GM21515 (cell line): Measurements from ENCODE around the gene OSBPL3.
"Not testable (repeated sequence)": the region's sequence is repeated elsewhere in the genome, so short reads cannot be mapped to it uniquely, and the experiment has no call there.

ENCODE experiments used
- ATAC-seq: cut with Tn5 transposase; IDR thresholded peaks from one replicate; pipeline ENCODE4 v1.9.1; 2021; ENCODE audit not compliant: unreplicated experiment

Gene OSBPL3

DNA sequence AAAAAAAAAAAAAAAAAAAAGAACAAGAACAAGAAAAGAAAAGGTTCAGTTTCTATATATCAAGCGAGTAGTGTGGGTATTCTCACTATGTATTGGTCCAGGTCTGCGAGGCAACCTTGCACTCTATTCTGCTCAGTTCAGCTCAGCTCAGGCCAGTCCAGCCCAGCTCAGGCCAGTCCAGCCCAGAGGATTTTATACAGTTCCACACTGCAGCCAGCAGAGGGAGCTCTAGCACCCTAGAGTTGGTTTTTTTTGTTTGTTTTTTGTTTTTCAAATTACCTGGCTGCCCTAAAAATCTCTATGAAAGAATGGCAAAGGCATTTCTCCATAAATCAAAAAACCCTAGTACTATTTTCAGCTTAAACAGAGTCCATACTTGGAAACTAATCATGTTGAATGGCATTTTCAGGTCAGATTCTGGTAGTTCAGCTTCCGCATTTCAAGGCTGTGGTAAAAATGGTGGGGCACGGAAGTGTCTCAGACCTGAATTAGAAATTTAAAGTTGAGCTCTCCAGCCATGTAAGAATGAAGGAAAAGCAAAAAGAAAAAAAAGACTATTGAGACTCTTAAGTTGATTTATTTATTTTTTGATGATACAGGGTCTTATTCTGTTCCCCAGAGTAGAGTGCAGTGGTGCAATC lies 167.6 kb downstream of the OSBPL3 start:
- no peak for ATAC-seq

DNA sequence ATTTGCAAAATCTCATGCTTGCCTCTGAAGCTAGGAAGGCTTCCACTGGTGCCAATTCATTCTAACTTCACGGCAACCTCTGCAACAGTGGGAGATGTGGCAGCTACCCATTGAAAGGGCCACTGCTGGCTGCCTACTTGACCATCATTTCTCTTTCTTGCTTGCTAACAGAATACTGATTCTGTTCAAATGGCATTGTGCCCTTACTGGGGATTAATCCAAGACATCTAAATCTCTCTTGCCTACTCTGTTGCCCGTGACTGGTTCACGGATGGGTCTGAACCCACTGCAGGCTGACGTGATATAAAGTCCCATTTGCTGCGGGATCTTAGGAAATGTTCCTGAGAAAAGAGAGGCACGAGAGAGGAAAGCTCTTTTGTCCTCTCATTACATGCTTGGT lies 171.5 kb downstream of the OSBPL3 start:
- ATAC-seq: no peak

DNA sequence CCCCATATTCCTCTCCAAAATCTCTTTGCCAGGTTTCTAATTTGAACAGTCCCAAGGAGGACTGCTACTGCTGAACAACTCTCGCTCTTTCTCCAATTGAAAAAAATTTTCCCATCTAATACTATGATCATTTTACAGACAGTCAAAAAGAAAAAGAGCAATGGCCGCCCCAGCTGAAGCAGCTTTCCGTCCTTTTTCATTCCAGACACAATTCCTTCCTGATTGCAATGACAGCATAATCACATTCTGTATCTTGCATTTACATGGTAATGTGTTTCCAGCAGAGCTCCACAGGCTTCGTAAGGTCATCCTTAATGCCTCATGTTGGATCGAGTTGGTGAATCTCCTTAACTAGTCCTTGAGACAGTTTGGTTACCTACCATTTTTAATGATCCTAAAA lies 177.7 kb downstream of the OSBPL3 start:
- no peak for ATAC-seq

DNA sequence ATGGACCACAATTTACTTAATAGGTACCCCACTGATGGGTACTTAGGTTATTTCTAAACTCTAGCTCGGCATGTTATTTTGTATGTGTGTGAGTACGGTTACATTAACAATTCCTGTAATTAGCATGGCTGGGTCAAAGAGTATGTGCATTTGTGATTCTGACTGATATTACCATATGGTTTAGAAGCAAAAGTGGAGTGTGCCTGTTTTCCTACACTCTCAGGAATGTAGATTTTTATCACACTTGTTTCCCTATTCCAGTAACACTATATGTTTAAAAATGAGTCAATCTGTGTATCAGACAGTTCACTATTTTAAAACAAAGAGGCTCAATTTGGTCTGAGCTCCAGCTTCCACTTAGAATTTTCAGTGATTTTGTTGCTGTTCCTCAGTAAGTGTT lies 178.1 kb downstream of the OSBPL3 start:
- ATAC-seq: no peak

DNA sequence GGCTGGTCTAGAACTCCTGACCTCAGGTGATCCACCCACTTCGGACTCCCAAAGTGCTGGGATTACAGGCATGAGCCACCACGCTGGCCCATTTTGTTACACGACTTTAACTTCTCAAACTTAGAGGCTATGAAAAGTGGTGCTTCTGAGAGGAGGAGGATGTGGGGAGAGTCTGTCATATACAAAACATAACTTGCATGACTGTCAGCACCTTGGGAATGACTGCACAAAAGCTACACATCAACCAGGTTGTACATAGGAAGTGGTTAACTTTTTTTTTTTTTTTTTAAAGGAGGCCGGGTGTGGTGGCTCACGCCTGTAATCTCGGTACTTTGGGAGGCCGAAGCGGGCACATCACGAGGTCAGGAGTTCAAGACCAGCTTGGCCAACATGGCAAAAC lies 179.3 kb downstream of the OSBPL3 start:
- no peak for ATAC-seq

DNA sequence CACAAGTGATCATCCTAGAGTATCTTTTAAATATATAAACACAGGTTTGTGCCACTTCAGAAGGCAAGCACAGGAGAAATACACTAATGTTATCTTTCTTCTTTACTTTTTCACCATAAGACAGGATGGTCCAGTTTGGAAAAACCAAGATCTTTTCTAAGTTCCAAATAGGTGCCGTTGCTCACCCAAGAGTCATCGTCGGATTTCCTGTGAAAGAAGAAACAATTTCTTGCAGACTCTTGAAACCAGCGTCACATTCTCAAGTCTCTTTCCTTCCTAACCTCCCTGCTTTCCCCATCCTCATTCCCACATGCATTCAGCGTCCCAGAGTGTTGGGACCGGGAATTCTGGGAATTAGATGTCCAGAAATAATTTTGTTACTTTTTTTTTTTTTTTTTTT lies 179.9 kb downstream of the OSBPL3 start:
- no peak for ATAC-seq

DNA sequence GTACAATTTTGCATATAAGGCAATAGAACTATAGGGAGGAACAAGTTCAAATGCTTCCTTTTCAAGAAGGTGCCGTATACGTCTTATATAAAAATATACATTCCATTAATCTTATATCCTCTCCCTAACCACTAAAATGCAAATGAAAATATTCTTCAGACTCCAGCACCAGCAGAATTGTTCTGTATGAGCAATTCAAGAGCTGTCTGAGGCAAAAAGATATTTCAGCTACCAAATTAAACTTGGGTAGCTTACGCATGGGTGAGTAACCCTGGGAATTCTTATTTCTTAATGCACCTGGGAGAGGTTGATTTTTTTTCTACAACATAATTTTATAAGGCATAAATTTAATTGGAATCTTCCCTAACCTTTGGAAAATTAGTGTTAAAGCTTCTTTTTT lies 180.5 kb downstream of the OSBPL3 start:
- ATAC-seq: no peak

DNA sequence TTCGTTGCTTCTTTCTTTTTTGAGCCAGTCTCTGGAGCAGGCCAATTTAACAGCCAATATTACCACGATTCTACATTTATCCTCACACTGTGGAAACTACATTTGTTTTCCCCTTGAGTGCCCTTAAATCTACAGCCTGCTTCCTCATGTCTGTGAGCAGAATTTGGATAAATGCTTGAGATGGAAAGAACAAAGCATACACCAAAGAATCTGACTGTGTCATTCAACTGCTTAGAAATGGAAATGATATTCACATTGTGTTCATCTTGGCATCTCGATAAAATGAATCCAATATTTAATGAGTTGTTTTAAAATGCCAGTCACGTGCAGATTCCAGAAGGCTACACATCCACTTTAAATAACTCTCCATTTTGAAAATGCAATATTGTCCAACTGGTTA lies 181.7 kb downstream of the OSBPL3 start:
- ATAC-seq: no peak

DNA sequence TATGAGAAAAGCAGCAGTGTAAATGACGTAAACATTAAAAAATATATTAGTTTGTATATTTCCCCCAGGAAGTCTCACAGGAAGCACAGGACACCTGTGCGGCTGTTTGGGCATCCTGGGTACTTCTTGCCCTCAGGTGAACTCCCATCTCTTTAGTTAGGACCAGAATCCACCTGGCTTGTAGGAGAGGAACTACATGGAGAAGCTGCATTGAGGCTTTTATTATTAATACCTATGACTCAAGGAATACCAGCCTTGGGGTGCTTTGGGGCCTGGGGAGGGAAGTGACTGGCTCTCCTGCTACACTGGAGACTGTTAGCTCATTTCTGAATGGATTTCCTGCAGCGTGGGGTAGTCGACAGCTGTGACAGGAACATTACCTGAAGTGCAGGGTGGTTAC lies 182.7 kb downstream of the OSBPL3 start:
- no peak for ATAC-seq

DNA sequence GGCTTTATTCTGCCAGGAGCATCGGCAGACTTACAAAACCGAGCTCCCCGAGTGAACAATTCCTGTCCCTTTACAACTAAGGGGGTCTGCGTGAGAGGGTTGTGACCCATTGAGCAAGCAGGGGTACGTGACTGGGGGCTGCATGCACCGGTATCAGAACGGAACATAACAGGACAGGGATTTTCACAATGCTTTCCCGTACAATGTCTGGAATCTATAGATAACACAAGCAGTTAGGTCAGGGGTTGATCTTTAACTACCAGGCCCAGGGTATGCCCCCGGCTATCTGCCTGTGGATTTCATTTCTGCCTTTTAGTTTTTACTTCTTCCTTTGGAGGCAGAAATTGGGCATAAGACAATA lies 184.6 kb downstream of the OSBPL3 start:
- ATAC-seq: no peak

DNA sequence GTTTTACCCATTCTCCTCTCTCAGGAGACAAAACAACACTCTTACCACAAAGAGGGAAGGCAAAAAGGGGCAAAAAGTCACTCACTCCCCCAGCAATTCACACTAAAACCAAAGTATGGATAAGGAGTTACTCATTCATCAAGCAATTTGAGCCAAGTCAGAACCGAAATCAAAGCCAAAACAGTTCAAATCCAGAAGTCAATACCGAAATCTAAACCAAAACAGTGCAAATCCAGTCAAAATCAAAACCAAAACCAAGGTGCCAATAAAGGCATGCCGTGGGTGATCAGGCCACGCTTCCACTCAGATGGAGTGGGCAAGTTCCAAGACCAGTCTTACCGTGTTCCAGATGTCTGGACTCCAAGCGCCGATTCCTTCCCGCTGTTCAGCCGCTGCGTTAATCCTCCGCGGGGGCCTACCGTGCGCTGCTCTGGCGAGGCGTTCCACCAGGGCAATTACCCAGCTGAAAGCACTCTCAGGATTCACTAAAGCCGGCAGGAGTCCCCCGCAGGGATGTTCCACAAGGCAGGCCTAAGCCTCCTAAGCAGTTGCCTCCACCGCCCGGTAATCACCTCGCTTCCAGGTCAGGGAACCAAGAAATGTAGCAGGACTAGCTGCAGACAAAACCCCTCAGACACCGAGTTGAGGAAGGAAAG lies 185.1 kb downstream of the OSBPL3 start:
- ATAC-seq: not testable (repeated sequence)

DNA sequence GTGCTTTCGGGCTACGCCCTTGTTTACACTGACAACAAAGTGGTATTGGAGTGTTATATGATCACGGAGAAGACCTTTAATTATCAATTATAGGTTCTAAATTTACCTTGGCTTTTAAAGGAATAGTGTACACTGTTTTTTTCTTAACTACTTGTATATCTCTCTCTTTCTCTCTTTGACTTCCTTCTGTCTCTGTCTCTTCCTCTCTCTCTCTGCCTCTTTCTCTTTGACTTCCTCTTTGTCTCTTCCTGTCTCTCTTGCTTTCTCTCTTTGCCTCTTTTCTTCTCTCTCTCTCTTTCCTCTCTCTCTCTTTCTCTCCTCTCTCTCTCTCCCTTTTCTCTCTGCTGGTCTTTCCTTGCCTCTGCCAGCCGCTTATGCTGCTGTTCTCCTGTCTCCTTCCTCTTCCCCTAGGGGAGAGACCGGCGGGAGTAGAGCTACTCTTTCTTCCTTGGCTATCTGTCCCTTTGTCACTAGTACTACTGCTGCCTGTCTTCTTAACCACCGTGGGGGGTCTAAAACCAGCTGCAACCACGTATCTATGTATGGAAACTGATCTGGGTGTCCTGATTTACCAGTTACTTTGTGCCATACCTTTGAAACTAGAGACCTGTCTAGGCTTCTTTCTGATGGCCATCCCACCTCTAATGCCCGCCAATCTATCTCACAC lies 185.9 kb downstream of the OSBPL3 start:
- ATAC-seq: no peak

DNA sequence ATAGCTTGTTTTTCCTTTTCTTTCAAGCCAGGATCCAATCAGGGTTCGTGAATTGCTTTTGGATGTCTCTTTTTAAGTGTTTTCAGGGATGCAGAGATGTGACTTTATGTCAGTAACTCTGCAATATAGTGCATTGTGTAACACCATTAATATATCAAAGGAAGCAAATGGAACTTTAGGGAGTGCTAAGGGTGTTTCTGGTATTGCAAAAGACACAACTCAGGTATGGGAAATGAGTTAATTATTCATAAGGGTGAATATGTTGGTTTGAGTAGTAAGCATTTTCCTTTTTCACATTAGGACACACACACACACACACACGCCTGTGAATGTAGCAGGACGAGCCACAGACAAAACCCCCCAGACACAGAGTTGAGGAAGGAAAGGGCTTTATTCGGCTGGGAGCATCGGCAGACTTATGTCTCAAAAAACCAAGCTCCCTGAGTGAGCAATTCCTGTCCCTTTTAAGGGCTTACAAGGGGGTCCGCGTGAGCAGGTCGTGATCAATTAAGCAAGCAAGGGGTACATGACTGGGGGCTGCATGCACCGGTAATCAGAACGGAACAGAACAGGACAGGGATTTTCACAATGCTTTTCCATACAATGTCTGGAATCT lies 190.9 kb downstream of the OSBPL3 start:
- no peak for ATAC-seq

DNA sequence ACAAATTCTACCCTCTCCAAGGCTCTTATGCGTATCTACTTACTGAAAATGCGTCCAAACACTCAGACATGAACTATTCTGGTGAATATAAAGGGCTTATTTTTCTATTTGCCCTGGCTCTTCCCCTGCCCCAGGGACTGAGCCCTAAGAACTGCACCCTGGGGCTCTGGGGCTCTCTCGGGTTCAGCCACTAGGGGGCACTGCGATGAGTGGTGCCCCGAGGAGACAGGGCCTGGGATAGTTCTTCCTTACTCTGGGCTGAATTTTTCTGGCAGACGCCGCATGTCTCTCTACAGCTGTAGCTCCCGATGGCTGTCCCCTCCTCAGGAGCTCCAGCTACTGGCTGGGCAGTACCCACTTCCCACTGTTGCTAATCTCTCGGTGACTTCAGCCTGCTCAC lies 191.9 kb downstream of the OSBPL3 start:
- ATAC-seq: no peak

DNA sequence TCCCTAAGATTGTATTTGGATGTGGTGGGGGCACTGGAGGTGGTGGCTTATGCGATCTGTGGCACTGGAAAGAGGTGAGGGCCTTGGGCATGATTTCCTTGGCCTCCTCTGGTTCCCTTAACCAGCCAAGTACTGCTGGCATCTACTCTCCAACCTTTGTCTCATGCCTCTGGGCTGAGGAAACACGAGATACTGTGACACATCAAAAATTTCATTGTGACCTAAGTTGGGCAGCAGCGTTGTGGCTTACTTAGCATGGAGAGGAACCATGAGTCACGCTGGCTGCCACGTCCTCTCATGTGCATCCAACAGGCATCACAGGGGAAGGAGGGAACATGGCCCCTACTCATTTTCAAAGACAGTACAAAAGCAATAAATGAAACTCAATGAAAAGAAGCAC lies 193.0 kb downstream of the OSBPL3 start:
- no peak for ATAC-seq

DNA sequence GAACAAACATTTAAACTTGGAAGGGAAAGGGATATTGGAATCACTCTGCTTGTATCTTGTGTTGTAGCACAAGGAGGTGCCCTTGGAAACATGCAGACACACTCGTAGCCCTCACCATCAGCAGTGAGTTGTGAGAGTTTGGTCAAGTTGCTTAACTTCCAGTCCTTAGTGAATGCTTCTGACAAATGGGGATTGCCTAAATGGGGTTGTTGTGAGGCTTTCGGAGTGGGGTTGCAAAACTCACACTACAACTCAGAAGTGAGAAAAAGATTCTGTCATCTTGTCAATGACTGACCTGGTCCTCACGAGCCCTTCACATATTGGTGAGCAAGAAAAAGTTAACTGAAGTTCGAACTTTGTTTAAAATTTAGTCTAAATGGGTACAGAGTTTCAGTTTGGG lies 193.7 kb downstream of the OSBPL3 start:
- ATAC-seq: no peak

DNA sequence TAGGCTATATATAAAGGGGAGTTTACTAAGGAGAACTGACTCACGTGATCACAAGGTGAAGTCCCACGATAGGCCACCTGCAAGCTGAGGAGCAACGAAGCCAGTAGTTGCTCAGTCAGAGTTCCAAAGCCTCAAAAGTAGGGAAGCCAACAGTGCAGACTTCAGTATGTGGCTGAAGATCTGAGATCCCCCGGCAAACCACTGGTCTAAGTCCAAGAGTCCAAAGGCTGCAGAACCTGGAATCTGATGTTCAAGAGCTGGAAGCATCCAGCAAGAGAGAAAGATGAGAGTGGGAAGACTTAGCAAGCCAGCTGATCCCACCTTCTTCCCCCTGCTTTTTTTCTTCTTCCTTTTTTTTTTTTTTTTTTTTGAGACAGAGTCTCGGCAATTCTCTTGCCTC lies 195.7 kb downstream of the OSBPL3 start:
- ATAC-seq: no peak

DNA sequence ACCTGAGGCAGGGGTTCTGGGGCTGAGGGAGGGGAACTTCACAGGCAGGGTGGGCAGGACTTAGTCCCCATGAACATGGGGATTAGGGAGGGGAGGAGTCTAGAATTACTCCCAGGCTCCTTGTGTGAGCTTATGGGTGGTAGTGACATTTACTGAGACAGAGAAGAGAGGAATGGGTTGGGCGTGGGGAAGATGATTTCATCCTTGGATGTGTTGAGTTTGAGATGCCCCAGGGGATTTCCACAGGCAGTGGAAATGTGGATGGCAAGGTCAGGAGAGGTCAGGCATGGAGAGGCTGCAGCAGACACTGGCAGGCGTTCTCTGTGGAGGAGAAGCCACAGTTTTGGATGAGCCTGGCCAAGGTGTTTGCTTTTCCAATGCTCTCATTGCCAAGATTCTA lies 196.3 kb downstream of the OSBPL3 start:
- no peak for ATAC-seq

DNA sequence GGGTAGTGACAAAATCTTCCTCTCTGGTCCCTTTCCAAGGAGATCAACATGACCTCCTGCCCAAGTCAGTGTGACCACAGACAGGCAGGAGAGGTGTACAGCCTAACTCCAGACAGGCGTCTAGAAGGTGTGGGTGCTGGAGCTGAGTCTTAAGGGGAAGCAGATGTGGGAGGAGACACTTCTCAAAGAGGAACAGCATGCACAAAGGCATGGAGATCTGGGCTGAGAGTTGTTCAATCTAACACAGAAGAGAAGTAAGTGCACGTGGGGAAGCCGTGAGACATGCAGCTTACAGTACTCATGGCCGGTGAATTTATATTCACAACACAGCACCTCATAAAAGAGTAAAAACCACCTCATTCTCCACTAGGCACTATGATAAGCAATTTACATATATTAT lies 198.9 kb downstream of the OSBPL3 start:
- no peak for ATAC-seq

DNA sequence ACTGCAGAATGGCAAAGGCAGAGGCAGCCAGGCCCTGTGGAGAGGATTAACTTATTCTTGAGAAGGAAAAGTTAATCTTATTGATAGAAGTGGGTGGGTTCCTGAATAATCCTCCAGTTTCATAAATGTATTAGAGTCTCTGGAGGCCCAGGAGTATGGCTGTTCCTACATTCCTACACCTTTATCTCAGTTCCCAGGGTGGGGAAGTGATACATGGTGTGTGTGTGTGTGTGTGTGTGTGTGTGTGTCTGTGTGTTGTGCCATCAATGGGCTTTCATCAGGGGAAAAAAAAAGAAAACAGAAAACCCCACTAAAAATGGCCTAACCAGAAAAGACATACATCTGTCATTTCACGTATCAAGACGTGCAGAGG lies 200.7 kb downstream of the OSBPL3 start:
- no peak for ATAC-seq

DNA sequence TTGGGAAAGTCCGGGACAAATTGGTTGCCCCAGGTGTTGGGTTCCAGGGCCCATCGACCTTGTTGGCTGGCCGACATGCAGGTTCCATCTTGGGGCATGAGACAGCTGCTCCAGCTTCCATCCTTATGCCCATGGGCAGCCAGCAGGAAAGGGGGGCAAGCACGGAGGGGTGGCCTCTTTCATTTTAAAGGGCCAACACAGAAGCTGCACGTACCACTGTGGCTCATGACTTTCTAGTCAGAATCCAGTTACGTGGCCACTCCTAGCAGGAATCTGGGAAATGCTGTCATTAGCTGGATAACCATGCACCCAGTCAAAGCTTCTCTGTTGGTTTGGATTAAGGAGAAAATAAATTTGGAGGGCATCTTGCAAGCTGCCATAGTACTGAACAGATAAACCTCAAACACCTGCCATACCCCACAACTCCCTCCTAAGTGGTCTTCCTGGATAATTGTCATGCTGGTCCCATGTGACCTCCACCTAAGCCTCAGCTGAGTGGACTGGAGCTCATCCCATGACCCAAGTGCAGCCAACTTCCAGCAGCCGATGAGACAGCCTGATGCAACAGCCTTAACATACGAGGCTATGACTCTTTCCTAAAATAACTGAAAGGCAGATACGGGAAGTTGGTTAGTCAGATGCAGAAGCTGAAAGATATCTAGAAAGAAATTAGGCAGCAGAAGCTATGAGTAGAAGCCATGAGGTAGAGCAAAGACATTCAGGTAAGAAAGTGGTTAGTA lies 201.3 kb downstream of the OSBPL3 start:
- ATAC-seq: peak; percentile 47

DNA sequence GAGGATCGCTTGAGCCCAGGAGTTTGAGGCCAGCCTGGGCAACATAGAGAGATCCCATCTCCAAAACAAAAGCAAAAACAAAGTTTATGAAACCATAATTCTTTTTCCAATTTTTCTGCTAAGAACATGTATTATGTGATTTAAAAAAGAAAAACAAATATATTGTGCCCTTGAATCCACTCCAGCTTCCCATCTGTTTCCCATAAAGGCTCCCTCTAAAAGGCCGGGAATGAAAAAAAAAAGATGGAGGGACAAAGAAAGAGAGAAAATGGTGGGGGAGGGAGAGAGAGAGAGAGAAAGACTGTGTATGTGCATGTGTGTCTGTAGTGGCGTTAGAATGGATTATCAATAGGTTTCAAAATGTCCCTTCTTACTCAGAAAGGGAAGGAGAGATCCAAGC lies 202.2 kb downstream of the OSBPL3 start:
- ATAC-seq: no peak
